Measurements from ENCODE around the gene RPS6KA2.

DNA sequence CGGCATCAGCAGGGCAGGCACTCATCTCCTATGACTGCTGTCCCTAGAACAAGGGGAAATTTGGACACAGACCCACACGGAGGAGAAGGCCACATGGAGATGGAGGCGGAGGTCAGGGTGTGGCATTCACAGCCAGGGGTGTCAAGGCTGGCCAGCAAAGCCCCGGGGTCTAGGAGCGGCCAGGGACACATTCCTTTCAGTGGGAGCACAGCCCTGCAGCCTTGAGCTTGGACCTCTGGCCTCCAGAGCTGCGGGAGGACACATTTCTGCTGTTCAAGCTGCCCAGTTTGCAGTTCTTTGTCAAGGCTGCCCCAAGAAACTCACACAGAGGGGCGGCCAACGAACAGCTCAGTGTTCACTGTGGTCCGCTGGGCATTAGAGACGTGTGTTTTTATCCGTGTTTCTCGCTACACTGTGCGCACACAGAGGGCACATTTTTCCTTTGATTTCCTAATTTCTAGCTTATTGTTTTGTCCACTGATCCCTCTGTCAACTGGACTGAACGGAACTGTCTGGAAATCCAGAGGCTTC, 150.9 kb downstream of the RPS6KA2 start:
- TF ChIP-seq, protein P1, sequence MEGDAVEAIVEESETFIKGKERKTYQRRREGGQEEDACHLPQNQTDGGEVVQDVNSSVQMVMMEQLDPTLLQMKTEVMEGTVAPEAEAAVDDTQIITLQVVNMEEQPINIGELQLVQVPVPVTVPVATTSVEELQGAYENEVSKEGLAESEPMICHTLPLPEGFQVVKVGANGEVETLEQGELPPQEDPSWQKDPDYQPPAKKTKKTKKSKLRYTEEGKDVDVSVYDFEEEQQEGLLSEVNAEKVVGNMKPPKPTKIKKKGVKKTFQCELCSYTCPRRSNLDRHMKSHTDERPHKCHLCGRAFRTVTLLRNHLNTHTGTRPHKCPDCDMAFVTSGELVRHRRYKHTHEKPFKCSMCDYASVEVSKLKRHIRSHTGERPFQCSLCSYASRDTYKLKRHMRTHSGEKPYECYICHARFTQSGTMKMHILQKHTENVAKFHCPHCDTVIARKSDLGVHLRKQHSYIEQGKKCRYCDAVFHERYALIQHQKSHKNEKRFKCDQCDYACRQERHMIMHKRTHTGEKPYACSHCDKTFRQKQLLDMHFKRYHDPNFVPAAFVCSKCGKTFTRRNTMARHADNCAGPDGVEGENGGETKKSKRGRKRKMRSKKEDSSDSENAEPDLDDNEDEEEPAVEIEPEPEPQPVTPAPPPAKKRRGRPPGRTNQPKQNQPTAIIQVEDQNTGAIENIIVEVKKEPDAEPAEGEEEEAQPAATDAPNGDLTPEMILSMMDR (IDR thresholded peaks at IDR 0.05; ENCODE audit: borderline replicate concordance, extremely low read depth, low read length, poor library complexity, severe bottlenecking), result no peak
- no peak for TF ChIP-seq EZH2 (IDR thresholded peaks at IDR 0.05; ENCODE audit: borderline replicate concordance, low read depth, low read length, severe bottlenecking)
